GM21423 (cell line): ENCODE measurements around the gene STX7.

Experiments
- ATAC-seq: cut with Tn5 transposase; IDR thresholded peaks from one replicate; pipeline ENCODE4 v1.9.1; 2021; ENCODE audit warnings: mild to moderate bottlenecking, moderate library complexity; ENCODE audit not compliant: unreplicated experiment

The STX7 gene

GRCh38 chr6:132414322-132414721, 98.6 kb downstream of the STX7 start:
- ATAC-seq: no peak

GRCh38 chr6:132413499-132413802, 99.5 kb downstream of the STX7 start:
- no peak for ATAC-seq

GRCh38 chr6:132412656-132413498, 100.0 kb downstream of the STX7 start:
- no peak for ATAC-seq

GRCh38 chr6:132411296-132411695, 101.6 kb downstream of the STX7 start:
- ATAC-seq: no peak

- ATAC-seq: no peak
These were observed 102.1 kb downstream of the STX7 start for GRCh38 chr6:132410830-132411229.

- ATAC-seq: peak; percentile 62
These were observed 107.6 kb downstream of the STX7 start for GRCh38 chr6:132405143-132405915.

GRCh38 chr6:132404736-132405135, 108.2 kb downstream of the STX7 start:
- ATAC-seq: no peak

GRCh38 chr6:132404330-132404729, 108.6 kb downstream of the STX7 start:
- no peak for ATAC-seq

GRCh38 chr6:132401618-132402285, 111.2 kb downstream of the STX7 start:
- no peak for ATAC-seq

GRCh38 chr6:132400883-132401617, 111.9 kb downstream of the STX7 start, which contains the start of gene MOXD1:
Gene MOXD1, minus strand, starts transcription at chr6:132401475. Its CDS starts 49 bp downstream, at chr6:132401426.
- ATAC-seq: peak; percentile 50

GRCh38 chr6:132400555-132400882, 112.4 kb downstream of the STX7 start:
- no peak for ATAC-seq

GRCh38 chr6:132399376-132400074, 113.4 kb downstream of the STX7 start:
- ATAC-seq: no peak
